DMS153 (cell line): ENCODE measurements around the gene TAOK3.

ENCODE experiments used
- DNase-seq: peaks from one replicate; lab custom pipeline; 2025; lab: John Stamatoyannopoulos, UW

Gene TAOK3

DNA sequence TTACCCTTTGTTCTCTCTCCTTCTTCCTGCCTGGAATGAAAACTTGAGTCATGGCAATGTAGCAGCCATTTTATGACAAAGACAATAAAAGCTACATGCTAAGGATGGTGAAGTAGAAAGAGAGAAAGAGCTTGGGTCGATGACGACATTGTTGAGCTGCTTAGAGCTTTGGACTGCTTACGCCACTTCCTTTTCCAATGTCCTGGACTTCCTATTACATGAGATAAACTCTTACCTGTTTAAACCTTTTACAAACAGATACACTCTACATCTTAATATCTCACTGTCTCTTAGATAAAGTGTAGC is 166.6 kb downstream of the TAOK3 start:
- no peak for DNase-seq

DNA sequence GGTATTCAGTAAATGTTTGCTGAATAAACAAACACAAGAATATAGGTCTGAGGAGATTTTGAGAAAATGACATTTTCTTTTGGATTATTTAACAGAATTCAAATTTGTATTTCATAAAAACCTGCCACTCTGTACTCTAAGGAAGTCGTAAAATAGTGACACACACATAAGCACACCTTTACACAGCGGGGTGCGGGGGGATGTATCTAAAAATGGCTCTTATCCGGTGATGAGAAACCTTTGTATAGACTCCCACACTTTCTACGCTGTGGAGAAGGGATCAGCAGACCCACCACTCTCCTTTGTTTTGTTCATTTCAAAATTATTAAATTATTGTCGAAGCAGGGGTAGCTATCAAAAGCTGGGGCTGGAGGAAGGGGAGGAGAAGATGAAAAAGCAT is 178.7 kb downstream of the TAOK3 start:
- DNase-seq, result no peak

DNA sequence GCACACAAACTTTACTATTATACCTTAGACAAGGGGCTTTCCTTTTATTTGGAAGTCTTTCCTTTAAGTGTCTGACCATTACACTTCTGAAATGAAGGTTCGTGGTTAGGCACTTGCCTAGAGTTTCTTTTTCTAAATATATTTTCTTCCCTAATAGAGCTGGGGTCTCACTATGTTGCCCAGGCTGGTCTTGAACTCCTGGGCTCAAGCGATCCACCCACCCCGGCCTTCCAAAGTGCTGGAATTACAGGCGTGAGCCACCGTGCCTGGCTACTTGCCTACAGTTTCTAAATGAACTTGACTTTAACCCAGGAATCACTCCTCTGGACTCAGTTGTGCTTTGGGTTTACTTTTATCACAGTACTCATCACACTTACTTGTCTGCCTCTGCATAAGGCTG is 179.2 kb downstream of the TAOK3 start:
- DNase-seq, result no peak

DNA sequence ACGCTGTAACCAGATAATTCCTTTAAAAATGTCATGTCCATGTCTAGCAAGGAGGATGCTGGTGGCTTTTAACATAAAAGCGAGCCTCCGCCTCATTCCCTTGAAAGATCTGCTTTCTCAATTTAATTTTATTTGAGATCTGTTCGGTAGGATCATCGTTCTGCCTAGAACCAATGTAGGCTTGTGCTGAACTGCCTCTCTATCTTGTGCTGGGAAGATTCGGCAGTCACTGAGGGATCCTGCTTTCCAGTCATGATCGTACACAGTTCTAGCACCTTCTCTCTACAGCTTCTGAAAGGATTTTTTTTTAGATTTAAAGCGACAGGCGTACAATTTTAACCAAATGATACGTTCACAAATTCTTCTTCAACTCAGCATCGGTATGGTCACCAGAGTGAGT is 182.4 kb downstream of the TAOK3 start:
- peak; percentile 39 for DNase-seq

DNA sequence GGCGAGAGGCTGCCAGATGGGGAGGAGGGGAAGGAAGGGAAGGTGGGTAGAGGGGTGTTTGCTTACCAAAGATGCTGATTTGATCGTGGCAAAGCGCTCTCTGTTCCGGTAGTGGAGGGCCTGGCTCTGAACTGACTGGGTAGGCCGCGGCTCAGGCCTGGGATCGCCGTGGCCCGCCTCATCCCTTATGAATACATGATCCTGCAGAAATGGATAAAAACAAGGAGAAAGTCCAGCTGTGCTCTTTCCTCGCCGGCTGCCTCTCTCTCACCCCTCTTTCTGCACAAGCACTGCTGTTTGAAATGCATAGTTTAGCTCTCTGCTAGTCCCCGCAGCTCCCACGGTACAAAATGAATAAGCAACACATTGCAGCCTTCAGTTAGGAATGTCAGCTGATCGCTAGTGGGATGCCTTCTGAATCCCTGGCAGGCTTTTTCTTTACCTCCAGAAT is 182.9 kb downstream of the TAOK3 start:
- DNase-seq, result peak; percentile 35

DNA sequence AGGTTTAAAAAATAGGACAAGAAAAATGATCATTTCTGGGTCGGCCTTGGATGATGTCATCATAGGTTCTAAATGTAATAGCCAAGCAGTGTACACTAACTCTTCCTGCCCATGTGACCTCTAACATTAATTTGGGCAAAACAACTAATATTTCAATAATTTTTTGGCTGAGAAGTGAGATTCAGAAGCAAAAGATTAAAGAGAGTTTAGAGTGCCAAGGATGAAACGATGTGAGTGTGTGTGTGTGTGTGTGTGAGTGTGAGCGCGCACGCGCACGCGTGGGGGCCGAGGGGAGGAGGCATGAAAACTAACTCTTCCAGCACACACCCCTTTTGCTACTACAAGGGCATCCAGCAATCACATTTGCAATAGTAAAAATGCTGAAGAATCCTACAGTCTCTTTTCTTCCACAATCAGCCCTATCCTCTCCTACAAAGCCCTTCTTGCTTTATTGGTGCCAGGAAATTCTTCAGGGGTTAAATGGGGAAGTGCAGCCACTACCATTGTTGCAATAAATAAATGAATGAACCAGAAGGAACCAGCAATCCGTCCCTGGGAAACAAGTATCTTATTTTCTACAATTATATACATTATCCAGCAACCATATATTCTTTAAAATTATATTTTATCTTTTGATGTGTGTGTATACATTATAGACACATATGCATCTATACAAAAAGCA is 183.9 kb downstream of the TAOK3 start:
- no peak for DNase-seq

DNA sequence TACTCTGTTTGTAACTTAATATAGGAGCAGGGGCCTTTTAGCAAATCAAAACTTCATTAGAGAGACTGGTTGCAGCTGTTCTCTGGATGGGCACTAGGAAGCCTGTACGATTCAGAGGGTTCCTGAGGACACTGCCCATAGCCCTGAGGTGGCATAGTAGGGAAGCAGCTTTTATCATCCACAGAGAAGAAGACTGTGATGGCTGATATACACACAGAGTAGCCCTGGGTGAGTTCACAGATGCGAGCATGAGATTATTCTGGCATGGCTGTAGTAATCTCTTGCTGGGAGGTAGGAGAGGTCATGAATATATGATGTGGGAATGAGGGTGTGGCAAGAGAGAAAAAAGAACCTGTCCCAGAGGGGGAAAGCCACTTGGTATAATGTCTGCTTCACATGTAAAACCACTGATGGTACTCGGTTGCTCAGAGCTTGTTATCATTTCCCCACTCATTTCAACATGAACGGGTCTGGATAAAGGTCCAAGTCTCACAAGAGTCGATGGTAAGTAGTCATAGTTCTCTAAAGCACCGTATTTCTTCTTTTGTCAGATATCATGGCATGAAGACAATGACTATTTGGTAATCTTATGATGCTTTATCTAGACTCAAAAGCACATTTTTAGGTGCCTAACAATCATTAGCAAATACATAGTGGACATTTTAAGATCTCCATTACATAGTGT is 184.8 kb downstream of the TAOK3 start:
- DNase-seq, result no peak

DNA sequence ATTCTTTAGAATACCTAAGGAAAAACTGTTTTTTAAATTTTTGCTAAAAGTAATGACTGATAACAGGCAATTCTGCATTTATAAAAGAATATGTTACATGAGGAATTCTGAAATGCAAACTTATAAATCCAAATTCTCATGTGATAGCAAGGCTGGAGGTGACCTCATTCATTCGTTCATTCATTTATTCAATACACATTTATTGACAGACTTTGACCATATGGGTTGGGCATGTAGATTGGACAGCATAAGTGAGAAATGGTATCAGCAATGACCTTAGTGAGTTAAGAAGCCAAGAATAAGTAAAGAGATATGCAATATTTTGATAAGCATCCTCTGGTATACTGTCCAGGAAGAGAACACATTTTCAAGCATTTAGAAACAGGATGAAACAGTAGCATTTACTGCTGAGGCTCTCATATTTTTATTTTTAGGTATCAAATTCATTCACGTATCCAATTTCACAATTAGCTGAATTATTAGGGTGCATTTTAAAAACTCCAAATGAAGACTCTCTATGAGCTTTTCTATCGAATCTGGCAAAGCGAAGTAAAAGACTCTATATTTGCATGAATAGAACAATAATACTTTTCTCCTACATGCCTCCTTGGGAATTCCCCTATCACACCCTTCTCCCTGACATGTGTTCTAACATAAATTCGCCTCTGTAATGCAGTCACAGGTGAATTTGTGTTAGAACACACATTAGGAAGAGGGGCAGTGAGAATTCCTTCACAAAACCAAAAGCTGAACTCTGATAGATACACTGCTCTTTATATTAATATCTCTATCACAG is 186.9 kb downstream of the TAOK3 start:
- DNase-seq, result no peak

DNA sequence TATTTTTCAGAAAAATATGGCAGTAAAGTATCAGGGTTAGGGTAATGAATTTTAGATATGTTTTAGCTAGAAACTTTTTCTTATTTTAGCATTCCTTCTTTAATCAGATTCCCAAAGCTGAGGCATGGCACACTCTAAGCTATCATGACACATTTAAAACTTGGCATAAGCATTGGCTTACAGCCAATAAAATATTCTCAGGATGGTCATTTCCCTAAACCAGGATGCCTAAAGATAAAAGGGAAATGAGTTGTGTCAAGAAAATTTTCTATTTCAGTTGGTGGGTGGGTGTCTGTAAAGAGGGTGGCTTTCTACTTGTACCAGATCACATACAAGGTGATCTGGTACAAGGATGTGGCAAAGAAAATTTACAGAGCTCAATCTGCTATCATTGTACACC is 189.0 kb downstream of the TAOK3 start:
- no peak for DNase-seq

DNA sequence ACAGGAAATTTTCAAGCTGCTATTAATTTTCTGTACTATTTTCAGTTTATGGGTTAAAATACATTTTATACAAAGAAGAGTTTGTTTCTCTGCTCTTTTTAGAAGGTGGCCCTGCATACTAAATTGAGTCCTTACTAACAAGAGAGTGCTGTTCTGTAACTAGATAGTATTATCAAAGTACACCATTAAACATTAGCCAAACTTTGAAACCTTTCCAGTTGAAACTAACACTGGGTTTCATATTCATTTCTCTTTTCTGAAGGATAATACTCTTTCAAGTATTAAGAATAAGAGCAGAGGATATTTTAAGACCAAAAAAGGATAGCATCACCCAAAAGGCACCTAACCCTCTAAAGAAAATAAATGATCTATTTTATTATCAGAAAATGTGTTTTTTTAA is 189.6 kb downstream of the TAOK3 start:
- no peak for DNase-seq

DNA sequence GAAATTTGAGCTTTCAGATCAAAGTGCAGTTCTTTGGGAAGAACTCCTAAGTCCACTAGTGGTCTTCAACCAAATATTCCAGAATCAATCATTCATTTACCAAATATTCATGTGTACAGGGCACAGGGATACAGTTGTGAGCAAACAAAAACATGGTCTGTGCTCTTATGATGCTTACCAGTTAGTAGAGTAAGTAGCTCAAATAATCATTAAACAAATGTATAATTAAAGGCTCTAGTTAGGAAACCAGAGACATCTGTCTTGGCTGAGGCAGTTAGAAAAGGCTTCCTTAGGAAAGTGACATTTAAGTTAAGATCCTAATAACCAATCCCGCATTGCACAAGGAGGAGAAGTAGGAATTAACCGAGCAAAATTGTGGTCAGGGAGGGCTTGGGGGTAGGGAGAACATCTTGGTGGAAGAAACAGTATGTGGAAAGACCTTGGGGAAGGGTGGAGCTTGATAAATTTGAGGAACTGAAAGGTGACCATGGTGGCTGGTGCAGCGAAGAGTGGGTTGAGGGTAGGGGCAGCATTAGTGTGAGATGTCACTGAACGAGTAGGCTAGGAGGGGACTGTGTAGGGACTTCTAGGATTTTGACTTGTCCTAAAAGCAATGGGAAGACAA is 196.8 kb downstream of the TAOK3 start:
- DNase-seq, result no peak

DNA sequence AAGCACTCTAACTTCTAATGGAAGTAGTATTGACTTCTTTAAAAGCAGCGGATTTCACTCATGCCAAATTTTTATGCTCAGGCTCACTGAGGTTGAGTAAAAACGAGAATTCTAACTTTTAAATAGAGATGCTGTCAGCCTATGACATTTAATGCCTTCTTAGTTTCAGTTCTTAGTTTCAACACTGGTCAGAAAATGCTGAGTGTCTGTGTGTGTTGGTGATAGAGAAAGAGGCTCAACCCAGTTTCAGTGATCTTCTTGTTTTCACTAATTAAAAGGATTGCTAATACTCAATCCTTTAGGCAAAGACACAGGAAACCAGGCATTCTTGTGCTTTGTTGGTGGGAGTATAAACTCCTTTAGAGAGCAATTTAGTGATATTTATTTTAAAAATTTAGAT is 205.8 kb downstream of the TAOK3 start:
- no peak for DNase-seq

DNA sequence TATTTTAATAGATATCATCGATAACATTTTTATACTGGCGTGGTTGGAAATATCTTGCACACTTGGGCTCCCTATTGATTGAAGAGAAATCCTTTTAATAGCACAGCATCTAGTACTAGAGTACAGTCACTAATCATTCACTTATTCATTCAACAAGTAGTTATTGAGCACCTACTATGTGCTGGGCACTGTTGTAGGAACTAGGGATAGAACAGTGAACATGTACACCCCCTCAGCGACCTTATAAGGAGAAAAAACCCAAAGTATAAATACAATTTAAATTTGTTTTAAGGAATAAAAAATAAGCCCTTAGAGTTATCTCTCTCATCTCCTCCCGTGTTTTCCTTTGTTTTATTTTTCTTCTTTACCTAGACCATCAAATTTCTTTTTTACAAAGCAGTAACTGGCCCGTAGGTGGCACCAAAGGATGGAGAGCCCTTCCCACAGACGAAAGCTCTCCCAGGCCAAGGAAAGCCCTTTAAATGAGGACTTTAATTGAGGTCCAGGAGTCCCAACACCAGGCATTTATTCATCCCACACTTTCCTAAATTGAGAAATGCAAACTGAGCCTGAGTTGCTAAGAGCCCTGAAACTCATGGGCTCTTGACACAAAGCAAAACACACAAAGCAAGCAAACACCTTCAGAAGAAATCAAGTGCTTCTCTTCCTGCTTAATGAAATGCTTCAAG is 207.8 kb downstream of the TAOK3 start:
- peak; percentile 39 for DNase-seq

DNA sequence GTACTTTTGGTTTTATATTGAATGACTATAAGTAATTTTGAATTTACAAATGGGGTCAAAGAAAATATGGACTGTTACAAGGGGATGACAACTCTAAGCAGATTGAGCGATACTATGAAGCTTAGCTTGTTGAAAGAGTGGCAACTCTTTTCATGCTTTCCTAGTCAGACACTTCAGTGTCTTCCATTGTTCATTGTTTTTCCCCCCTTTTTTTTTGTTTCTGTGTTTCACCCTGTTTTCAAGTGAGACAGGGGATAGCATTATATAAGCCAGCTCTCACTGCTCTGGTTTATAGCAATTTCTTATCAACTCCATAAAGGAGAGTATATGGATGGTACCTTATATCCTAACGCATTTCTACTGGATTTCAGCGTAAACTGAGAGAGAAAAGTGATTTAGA is 212.2 kb downstream of the TAOK3 start:
- no peak for DNase-seq

DNA sequence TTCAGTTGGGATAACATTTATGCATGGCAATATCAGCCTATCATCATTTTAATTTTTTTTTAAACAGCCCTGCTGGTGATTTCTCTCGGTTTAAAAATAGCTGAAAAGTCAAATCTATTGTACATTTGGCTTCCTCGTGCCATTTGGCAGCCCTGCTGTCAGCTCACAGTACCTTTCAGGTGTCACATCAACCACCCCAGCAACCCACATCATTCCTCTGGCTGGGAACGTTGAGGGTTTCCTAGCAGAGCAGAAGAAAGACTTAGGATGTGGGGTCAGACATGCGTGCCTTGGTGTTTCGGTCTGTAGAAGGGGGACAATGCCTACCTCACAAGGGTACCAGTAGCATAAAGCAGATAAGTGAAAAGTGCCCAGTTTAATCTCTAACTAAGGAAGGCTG is 221.0 kb downstream of the TAOK3 start:
- DNase-seq, result no peak

DNA sequence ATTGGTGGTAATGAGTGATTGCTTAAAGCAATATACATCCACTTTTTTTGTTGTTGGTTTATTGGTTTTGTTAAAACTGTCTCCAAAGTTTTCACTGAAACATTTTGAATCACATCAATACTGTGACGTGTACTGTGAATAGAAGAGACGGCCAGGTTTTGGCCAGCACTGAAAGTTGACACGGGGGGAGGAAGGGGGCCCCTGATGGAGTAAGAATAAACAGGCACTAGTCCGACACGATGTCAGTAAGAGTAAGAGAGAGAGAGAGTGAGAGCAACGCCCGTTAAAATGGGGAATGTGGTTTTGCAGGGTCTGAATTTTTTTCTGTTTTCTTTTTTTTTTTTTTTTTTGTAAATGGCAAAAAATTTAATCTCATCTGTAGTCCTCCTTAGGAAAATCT is 222.1 kb downstream of the TAOK3 start:
- no peak for DNase-seq

DNA sequence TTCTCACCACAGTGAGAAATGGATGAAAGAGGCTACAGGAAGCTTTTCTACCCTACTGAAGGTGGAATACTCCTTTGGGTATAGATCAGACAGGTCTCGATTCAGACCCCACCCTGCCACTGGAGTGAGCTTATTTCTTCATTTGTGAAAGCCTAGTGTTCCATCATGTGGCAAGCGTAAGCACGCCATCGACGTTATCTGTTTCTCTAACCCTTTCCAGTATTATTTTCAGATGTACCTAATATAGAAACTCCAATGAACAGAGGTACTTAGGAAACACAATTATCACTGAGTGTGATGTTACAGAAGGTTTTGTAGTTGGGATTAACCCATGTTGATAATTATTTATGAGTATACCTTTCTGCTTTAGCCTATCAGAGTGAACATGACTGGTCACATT is 224.4 kb downstream of the TAOK3 start:
- no peak for DNase-seq

DNA sequence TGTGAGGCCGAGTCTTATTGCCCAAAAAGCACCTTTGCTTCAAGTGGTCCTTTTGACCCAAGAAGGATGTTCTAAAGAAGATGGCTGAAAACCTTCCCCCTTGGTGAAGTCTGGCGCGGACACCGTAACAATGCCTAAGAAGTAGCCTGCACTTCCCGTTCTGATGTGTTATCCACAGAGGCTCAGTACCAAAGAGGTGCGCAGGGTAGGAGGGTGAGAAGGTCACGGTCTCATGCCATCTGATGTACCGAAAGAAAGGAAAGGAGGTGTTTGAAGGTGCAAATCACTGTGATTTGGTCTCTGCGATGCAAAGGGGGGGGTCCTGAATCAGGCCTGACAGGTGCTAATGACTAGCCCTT is 226.9 kb downstream of the TAOK3 start:
- DNase-seq, result no peak

DNA sequence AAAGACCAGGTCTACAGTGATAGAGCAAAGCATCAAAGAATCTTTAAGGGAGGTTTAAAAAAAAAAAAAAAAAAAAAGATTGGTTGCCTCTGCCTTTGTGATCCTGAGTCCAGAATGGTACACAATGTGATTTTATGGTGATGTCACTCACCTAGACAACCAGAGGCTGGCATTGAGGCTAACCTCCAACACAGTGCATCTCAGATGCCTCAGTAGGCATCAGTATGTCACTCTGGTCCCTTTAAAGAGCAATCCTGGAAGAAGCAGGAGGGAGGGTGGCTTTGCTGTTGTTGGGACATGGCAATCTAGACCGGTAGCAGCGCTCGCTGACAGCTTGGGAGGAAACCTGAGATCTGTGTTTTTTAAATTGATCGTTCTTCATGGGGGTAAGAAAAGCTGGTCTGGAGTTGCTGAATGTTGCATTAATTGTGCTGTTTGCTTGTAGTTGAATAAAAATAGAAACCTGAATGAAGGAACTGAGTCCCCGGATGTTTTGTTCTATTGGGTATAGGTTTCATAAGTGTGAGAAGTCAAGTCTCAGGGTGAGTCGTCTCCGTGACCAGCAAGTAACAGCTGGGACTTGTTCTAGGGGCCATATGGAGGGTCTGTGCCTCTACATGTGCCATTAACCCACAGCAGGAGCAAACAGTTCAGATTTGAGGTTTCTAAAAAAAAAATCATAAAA is 227.5 kb downstream of the TAOK3 start:
- no peak for DNase-seq

DNA sequence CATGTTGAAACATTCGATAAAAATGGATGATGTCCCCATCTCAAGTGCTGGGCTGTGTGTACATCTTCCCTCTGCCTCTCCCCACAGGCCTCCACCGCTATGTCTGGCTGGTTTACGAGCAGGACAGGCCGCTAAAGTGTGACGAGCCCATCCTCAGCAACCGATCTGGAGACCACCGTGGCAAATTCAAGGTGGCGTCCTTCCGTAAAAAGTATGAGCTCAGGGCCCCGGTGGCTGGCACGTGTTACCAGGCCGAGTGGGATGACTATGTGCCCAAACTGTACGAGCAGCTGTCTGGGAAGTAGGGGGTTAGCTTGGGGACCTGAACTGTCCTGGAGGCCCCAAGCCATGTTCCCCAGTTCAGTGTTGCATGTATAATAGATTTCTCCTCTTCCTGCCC is 228.2 kb downstream of the TAOK3 start:
- DNase-seq, result no peak

DNA sequence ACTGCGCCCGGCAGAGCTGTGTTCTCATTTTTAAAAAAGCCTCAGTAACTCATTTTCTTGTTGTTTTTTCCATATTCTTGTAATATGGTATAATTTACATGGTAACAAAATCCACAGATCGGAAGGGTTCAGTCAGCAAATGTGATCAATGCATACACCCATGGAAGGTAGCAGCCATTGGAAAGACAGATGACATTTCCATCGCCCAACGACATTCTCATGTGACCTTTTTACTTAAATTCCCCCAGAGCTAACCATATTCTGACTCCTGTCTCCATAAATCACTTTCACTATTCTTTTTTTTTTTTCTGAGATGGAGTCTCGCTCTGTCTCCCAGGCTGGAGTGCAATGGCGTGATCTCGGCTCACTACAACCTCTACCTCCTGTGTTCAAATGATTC is 231.9 kb downstream of the TAOK3 start:
- DNase-seq, result no peak

DNA sequence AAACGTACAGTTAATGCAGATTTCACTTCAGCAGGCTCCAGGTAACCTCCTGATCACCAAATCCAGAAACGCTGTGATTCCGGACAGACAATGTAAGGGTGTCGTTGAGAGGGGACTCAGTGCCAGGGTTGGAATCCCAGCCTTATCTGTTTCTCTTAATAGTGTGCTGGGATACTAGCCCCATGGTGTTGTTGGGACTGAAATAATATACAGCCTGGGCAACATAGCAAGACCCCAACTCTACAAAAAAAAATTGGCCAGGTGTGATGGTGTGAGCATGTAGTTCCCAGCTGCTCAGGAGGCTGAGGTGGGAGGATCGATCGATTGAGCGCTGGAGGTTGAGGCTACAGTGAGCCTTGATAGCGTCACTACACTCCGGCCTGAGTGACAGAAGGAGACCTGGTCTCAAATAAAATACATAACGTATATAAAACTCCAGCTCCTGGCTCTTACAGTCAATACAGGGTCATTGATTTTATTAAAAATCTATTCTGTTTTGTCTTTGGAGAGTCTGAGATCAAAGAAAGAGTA is 235.5 kb downstream of the TAOK3 start:
- no peak for DNase-seq
